ENCODE results near the gene TIAM2. TPM values are rescaled to one million over a fixed set of nuclear protein-coding genes. Genes with fewer than 3 reads are reported as not detected.

The TIAM2 gene
- total and polyA plus RNA-seq, 9 of the 15 experiments (the other 6 are each of a cell fraction or from before 2014, with no cell fraction given) = 0.73 to 6.5 (median 4.3) TPM

- Histone ChIP-seq H3K9me3 (replicated peaks; ENCODE audit: control insufficient read depth, insufficient read depth, low read depth, low read length) (no peaks in the 10 kb centered on the region), H4K20me1 (replicated peaks; ENCODE audit: control insufficient read depth, insufficient read depth, low read length) (no peaks in the 10 kb centered on the region), H3K9ac (ENCODE audit: insufficient read depth in 1 of 2, low read depth in 2 of 2, low read length in 2 of 2) (no peak overlapping the region), H3K79me2 (ENCODE audit: control insufficient read depth, insufficient read depth, low read length) (no peaks in the 10 kb centered on the region), H3K4me1 (replicated peaks in 1 of 2; ENCODE audit: control insufficient read depth in 2 of 2, insufficient read depth in 2 of 2, low read length in 2 of 2) (no peaks in the 10 kb centered on the region; a peak in 1 of 5 replicates), H3K27ac (ENCODE audit: extremely low read depth, low read depth, low read length) (no peak overlapping the region), H3K36me3 (ENCODE audit: control insufficient read depth, insufficient read depth, low read length) (no peaks in the 10 kb centered on the region), H3K9me1 (ENCODE audit: control insufficient read depth, insufficient read depth, low read length) (no peaks in the 10 kb centered on the region), H3K4me2 (ENCODE audit: insufficient read depth, low read length) (no peak overlapping the region), H3K4me3 (no peak overlapping the region), H2AFZ (ENCODE audit: low read depth, low read length) (no peak overlapping the region), H3K27me3 (ENCODE audit: control insufficient read depth in 2 of 2, insufficient read depth in 2 of 2, low read length in 2 of 2) (peaks cover 40 to 53% of the 10 kb centered on the region in 2 experiments)
- WGBS (ENCODE audit: insufficient coverage, low coverage, missing lambda C conversion rate) = 2% methylated on average over 2 of the region's 2 CpGs
- DNase-seq (ENCODE audit: extremely low read depth in 1 of 4, low spot score in 3 of 4) = no peak
- no TSS peak for BruUV-seq (replicated peaks)
- CTCF ChIA-PET (ENCODE audit: low intra/inter-chr PET ratio) = no interaction called here
- in situ Hi-C loops (cut with MboI) = no loop called here
- no peak for ATAC-seq
- no peak for FAIRE-seq
- POLR2A ChIA-PET = interaction anchor here (0.7 kb wide), 1 partner anchor 255 kb away, joined by 3 read pairs; no protein-coding TSS in a partner anchor
- intact Hi-C loops (cut with micrococcal nuclease) = loop anchor here (5.0 kb wide), 1 partner anchor 60 kb away; no protein-coding TSS in a partner anchor
- TF ChIP-seq ZNF121 (CRISPR knock-in tag; conservative IDR thresholded peaks at IDR 0.05) (no peak), ZBTB34 (CRISPR knock-in tag; IDR thresholded peaks at IDR 0.05) (no peak), ZNF165 (CRISPR knock-in tag; IDR thresholded peaks at IDR 0.05; ENCODE audit: borderline replicate concordance) (no peak), RBM34 (IDR thresholded peaks at IDR 0.05; ENCODE audit: borderline replicate concordance, insufficient read depth, low read length) (no peak), ILK (tag; IDR thresholded peaks at IDR 0.05; ENCODE audit: borderline replicate concordance, low read depth) (no peak), ZBTB40 (IDR thresholded peaks at IDR 0.05) (no peak), ZBTB40 (CRISPR knock-in tag; IDR thresholded peaks at IDR 0.05) (no peak), BRF2 (IDR thresholded peaks at IDR 0.05; ENCODE audit: borderline replicate concordance, insufficient read depth, insufficient read length) (no peak), COPS2 (conservative IDR thresholded peaks at IDR 0.05) (no peak), ELK3 (CRISPR knock-in tag; IDR thresholded peaks at IDR 0.05) (no peak)
Measured at GRCh38 chr6:155187106-155187505, 192.0 kb downstream of the TIAM2 start.

Measured in K562 (cell line).